Activated CD4-positive, alpha-beta T cell treated with anti-CD3 and anti-CD28 coated beads, Interleukin-2, amount 10 ng/mL, durations not matched to agents 24 days and 14 days (primary cell): ENCODE data around the gene SART1. TPM values are rescaled to one million over a fixed set of nuclear protein-coding genes. Genes with fewer than 3 reads are reported as not detected.
A peak's percentile ranks its signal among the peaks of the same experiment; 100 is the strongest.
"Not testable (repeated sequence)": the region's sequence is repeated elsewhere in the genome, so short reads cannot be mapped to it uniquely, and the experiment has no call there.

Source experiments
- DNase-seq: peaks from one replicate; pipeline ENCODE4 v3.0.0; 2022
- H3K27ac Mint-ChIP-seq: one replicate; pipeline ENCODE4 v1.8.0; 2022; ENCODE audit warnings: mild to moderate bottlenecking, mixed read lengths
- H3K27me3 Mint-ChIP-seq: one replicate; pipeline ENCODE4 v1.8.0; 2022; ENCODE audit warnings: mixed read lengths
- H3K36me3 Mint-ChIP-seq: one replicate; pipeline ENCODE4 v1.8.0; 2022; ENCODE audit warnings: low read depth, mild to moderate bottlenecking, mixed read lengths
- H3K4me1 Mint-ChIP-seq: one replicate; pipeline ENCODE4 v1.8.0; 2021; ENCODE audit warnings: mixed read lengths
- H3K4me3 Mint-ChIP-seq: one replicate; pipeline ENCODE4 v1.8.0; 2022; ENCODE audit warnings: mild to moderate bottlenecking, moderate library complexity, mixed read lengths
- H3K9me3 Mint-ChIP-seq: one replicate; pipeline ENCODE4 v1.8.0; 2021; ENCODE audit warnings: mixed read lengths
- intact Hi-C: fragments of 100-400 bp; cut with micrococcal nuclease; formaldehyde crosslinking; loops from one replicate; pipeline ENCODE4 v1.15.1; 2023
- total RNA-seq: library from RNA; stranded (reverse); gene quantifications from 2 replicates; pipeline ENCODE4 v1.2.3, GENCODE V29; 2022

Gene SART1
- total RNA-seq, 1 donor from 2014 or later: 104 TPM

DNA sequence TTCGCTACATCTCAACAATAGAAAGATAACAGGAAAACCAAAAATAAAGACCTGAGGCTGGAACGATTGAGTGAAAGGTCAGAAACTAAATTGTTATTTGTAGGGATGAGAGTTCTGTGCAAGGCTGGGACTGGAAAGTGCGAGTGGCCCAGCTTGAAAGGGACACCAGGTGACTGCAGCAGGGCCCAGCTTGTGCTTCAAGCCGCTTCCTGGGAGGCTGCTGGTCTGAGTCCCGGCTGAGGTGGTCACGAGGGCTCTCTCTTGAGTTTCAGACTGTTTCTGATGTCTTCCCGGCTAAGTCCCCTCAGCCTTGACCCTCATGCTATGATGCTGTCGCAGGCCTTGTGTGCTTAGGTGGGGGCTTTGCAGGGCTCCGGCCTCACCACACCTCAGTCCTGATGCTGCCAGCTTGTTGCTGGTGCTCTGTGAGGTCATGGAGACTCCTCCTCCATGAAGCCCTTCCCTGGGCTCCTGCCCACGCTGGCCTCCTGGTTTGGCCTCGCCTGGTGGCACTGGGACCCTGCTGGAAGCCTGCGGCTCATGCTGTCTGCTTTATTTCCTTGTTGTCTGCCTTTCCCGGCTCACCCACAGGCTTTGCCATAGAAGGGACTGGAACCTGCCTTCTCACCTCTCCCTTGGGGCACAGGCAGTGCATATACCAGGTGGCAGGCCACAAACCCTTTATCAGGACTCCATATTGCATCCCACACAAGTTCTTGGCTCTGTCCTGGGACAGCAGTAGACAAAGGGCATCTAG, 44.8 kb downstream of the SART1 start:
- Mint-ChIP-seq H3K4me3 (no peak overlapping the region), H3K27me3 (peaks cover 8% of the 10 kb centered on the region), H3K36me3 (peaks cover 26% of the 10 kb centered on the region), H3K27ac (no peak overlapping the region), H3K9me3 (no peaks in the 10 kb centered on the region), H3K4me1 (peaks cover 11% of the 10 kb centered on the region)
- intact Hi-C loops: no loop called here
- DNase-seq: no peak

GRCh38 chr11:66006891-66007176, 45.3 kb downstream of the SART1 start:
- intact Hi-C loops: no loop called here
- Mint-ChIP-seq H3K27me3 (peaks cover 11% of the 10 kb centered on the region), H3K36me3 (peaks cover 24% of the 10 kb centered on the region), H3K27ac (no peak overlapping the region), H3K4me3 (no peak overlapping the region), H3K4me1 (peaks cover 11% of the 10 kb centered on the region), H3K9me3 (no peaks in the 10 kb centered on the region)
- no peak for DNase-seq

DNA sequence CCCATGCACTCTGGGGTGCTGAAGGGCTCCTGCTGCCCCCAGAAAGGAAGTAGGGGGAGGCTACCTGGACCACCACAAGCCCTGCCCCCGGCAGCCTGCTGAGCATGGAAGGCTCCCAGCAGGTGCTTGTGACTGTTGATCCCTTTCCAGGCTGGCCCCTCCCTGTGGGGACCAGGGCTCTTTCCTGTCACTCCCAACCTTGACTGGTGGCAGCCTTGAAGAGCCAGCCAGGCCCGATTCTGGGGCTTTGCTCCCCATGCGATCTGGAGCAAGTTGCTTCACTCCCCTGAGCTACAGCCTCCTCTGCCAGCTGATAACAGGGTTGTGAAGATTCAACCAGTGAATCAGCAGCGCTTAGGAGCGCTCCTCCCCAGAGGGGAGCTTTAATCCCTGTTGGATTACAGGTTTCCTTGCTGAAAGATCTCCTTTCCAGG, 45.7 kb downstream of the SART1 start:
- Mint-ChIP-seq H3K27ac (no peak overlapping the region), H3K4me1 (peaks cover 9% of the 10 kb centered on the region)

DNA sequence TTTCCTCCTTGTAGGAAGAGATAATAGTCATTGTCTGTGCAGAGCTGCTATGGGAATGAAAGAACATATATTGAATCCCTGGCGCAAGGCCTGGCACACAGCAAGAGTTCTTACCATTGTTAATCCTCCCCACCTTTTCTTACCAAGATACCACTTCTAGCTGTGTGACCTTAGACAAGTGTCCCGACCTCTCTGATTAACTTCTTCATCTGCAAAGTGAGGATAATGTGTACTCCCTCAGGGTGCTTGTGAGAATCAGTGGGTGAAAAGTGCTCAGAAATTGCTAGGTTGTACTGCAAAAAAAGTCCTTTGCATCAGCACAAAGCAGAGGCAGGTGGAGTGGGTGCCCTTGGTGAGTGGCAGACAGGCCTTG, 46.5 kb downstream of the SART1 start:
- Mint-ChIP-seq H3K36me3 (peaks cover 18% of the 10 kb centered on the region), H3K4me1 (peaks cover 6% of the 10 kb centered on the region), H3K4me3 (no peak overlapping the region), H3K27me3 (peaks cover 17% of the 10 kb centered on the region), H3K9me3 (no peaks in the 10 kb centered on the region), H3K27ac (no peak overlapping the region)
- no peak for DNase-seq
- intact Hi-C loops: no loop called here

More for the DNA sequence above, 45.7 kb downstream of the SART1 start:
- Mint-ChIP-seq H3K4me3 (no peak overlapping the region), H3K9me3 (no peaks in the 10 kb centered on the region), H3K27me3 (peaks cover 12% of the 10 kb centered on the region), H3K36me3 (peaks cover 21% of the 10 kb centered on the region)
- no peak for DNase-seq
- intact Hi-C loops: no loop called here

DNA sequence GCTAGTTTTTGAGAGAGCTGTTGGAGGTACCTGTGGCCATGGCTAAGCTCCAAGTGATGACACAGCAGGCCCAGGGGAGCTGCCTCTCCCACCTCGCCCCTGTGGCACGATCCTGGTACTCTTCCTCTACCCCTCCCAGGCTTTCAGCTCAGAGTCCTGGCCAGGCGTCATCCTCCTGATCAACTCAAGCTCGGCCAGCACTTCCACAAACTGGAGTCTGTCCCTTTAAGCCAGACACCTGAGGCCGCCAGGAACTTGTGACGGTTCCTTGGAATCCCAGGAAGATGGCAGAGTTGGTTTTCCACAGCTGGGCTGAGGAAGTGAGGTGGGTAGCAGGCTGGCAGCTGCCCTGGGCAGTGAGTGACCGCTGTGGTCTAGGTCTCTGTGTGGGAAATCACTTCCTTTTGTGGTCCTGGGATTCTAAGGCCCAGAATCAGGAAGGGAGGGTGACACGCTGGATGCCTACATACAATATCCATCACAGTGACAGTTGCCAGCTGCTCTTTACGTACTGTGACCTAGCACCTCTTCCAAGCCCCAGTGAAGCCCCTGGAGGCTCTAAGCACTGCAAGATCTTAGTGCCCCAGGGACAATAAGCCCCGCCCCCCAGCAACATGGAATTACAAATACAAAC, 47.1 kb downstream of the SART1 start:
- intact Hi-C loops: no loop called here
- Mint-ChIP-seq H3K4me3 (no peak overlapping the region), H3K27me3 (peaks cover 20% of the 10 kb centered on the region), H3K9me3 (no peaks in the 10 kb centered on the region), H3K27ac (no peak overlapping the region), H3K36me3 (peaks cover 17% of the 10 kb centered on the region), H3K4me1 (peaks cover under 1% of the 10 kb centered on the region)
- peak; percentile 54 for DNase-seq

DNA sequence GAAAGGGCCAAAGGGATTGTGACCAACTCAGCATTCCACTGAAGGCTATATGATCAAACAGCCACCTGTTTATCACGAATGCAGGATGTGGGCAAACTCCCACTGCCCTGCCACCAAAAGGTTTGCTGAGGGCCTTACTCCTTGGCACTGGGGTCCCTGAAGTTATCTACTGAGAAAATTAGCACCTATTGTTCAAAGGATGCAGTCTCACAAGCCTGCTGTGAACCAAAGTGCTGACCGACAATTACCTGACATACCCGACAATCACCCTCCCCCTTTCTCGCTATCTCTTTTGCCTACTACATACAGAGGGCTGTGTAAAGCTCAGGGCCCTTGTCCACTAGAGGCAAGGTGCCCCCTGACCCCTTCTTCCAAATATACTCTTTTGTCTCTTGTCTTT, 48.5 kb downstream of the SART1 start:
- H3K27ac Mint-ChIP-seq, H3K4me3 Mint-ChIP-seq, H3K4me1 Mint-ChIP-seq, DNase-seq, H3K9me3 Mint-ChIP-seq, H3K36me3 Mint-ChIP-seq, intact Hi-C loops: not testable (repeated sequence)
- H3K27me3 Mint-ChIP-seq: peaks cover 21% of the 10 kb centered on the region

- H3K4me1 Mint-ChIP-seq: no peaks in the 10 kb centered on the region
- no peak overlapping the region for H3K4me3 Mint-ChIP-seq
- H3K36me3 Mint-ChIP-seq: peaks cover 2% of the 10 kb centered on the region
- no peak overlapping the region for H3K27ac Mint-ChIP-seq
- intact Hi-C loops: no loop called here
- H3K9me3 Mint-ChIP-seq: no peaks in the 10 kb centered on the region
- peaks cover 21% of the 10 kb centered on the region for H3K27me3 Mint-ChIP-seq
- DNase-seq: no peak
Measured at GRCh38 chr11:66011239-66011784, 49.8 kb downstream of the SART1 start.

DNA sequence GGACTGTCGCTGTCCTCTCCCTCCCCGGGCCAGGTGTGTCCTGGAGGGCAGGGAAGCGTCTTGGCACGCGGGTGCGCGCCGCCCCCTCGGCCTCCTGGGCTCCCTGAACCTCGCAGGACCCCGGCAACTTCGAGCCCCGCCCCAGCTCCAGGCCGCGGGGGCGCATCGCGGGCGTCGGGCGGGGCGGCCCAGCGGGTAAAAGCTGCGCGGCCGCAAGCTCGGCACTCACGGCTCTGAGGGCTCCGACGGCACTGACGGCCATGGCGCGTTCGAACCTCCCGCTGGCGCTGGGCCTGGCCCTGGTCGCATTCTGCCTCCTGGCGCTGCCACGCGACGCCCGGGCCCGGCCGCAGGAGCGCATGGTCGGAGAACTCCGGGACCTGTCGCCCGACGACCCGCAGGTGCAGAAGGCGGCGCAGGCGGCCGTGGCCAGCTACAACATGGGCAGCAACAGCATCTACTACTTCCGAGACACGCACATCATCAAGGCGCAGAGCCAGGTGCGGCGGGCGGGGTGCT, 50.3 kb downstream of the SART1 start, which contains the start of gene CST6:
CST6 (plus strand) TSS at position 224 of the 519 bp plus-strand sequence; CDS start at position 261, 37 bp downstream.
- no peak within 1 kb of the TSS for H3K27ac Mint-ChIP-seq
- no peaks in the 10 kb centered on the region for H3K4me1 Mint-ChIP-seq
- peaks cover 21% of the 10 kb centered on the region for H3K27me3 Mint-ChIP-seq
- H3K4me3 Mint-ChIP-seq: no peak within 1 kb of the TSS
- no peak for DNase-seq
- H3K36me3 Mint-ChIP-seq: no peaks in the 10 kb centered on the region
- intact Hi-C loops: no loop called here
- H3K9me3 Mint-ChIP-seq: no peaks in the 10 kb centered on the region

- H3K27me3 Mint-ChIP-seq: peaks cover 21% of the 10 kb centered on the region
- H3K9me3 Mint-ChIP-seq: no peaks in the 10 kb centered on the region
- intact Hi-C loops: no loop called here
- H3K4me1 Mint-ChIP-seq: peaks cover 4% of the 10 kb centered on the region
- H3K27ac Mint-ChIP-seq: no peak overlapping the region
- no peaks in the 10 kb centered on the region for H3K36me3 Mint-ChIP-seq
- no peak overlapping the region for H3K4me3 Mint-ChIP-seq
- no peak for DNase-seq
Measured at GRCh38 chr11:66012371-66012945, 50.9 kb downstream of the SART1 start.

DNA sequence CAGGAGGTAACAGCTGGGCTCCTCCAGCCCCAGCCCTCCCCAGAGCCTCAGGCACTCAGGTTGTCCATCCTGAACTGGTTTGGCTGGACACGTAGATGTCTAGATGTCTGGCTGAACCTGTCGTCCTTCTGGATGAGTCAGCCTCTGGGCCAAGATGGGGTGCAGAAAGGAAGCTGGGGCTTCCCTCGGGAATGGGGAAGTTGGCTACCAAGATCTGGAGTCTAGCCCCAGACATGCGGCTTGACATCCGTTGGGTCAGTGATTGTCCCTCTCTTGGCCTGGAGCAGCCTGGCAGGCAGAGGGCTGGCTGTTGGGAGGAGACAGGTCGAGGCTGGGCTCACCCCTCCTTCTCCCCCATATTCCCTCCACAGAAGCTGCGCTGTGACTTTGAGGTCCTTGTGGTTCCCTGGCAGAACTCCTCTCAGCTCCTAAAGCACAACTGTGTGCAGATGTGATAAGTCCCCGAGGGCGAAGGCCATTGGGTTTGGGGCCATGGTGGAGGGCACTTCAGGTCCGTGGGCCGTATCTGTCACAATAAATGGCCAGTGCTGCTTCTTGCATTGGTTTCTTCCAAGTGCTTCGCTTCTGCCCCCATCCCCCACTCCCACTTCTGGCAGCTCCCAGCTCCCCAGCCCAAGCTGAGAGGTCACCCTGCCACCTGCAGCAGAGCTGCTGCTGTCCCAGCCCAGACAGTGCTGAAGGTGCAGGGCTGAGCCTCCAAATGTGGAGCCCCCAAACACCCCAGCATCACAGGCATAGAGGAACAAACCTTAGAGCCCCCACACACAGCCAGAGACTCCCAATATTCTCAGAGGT, 51.6 kb downstream of the SART1 start:
- no peak overlapping the region for H3K4me3 Mint-ChIP-seq
- H3K27ac Mint-ChIP-seq: no peak overlapping the region
- intact Hi-C loops: no loop called here
- no peaks in the 10 kb centered on the region for H3K36me3 Mint-ChIP-seq
- H3K27me3 Mint-ChIP-seq: peaks cover 21% of the 10 kb centered on the region
- peaks cover 6% of the 10 kb centered on the region for H3K4me1 Mint-ChIP-seq
- peak; percentile 53 for DNase-seq
- no peaks in the 10 kb centered on the region for H3K9me3 Mint-ChIP-seq

GRCh38 chr11:66013762-66014100, 52.2 kb downstream of the SART1 start:
- Mint-ChIP-seq H3K4me1 (peaks cover 6% of the 10 kb centered on the region), H3K4me3 (no peak overlapping the region), H3K36me3 (no peaks in the 10 kb centered on the region)

GRCh38 chr11:66014804-66015453, 53.4 kb downstream of the SART1 start:
- DNase-seq: no peak
- Mint-ChIP-seq H3K36me3 (no peaks in the 10 kb centered on the region), H3K4me3 (no peak overlapping the region), H3K27me3 (peaks cover 21% of the 10 kb centered on the region), H3K4me1 (peaks cover 6% of the 10 kb centered on the region), H3K9me3 (no peaks in the 10 kb centered on the region), H3K27ac (peak overlapping the region; percentile 7)
- intact Hi-C loops: no loop called here

More at GRCh38 chr11:66013762-66014100, 52.2 kb downstream of the SART1 start:
- intact Hi-C loops: no loop called here
- H3K27ac Mint-ChIP-seq: no peak overlapping the region
- peaks cover 21% of the 10 kb centered on the region for H3K27me3 Mint-ChIP-seq
- peak; percentile 50 for DNase-seq
- no peaks in the 10 kb centered on the region for H3K9me3 Mint-ChIP-seq

- intact Hi-C loops: no loop called here
- no peaks in the 10 kb centered on the region for H3K9me3 Mint-ChIP-seq
Measured at GRCh38 chr11:66015454-66015881, 53.9 kb downstream of the SART1 start.

More at GRCh38 chr11:66015454-66015881, 53.9 kb downstream of the SART1 start:
- DNase-seq: peak; percentile 54
- H3K27me3 Mint-ChIP-seq: peaks cover 17% of the 10 kb centered on the region
- no peak overlapping the region for H3K4me3 Mint-ChIP-seq
- no peaks in the 10 kb centered on the region for H3K36me3 Mint-ChIP-seq
- no peak overlapping the region for H3K27ac Mint-ChIP-seq
- H3K4me1 Mint-ChIP-seq: peaks cover 9% of the 10 kb centered on the region
